Activated T-helper 17 cell treated with anti-CD3 and anti-CD28 coated beads, Interleukin-2, amount 50 U/mL, for 72 hours (primary cell): Measurements from ENCODE around the gene DDX25. TPM values are rescaled to one million over a fixed set of nuclear protein-coding genes. Genes with fewer than 3 reads are reported as not detected.
"Not testable (repeated sequence)": the region's sequence is repeated elsewhere in the genome, so short reads cannot be mapped to it uniquely, and the experiment has no call there.

Experiments used
- ATAC-seq: fragments of 150-1000 bp; cut with Tn5 transposase; replicated peaks from 2 replicates; pipeline ENCODE4 v1.10.0; 2021; ENCODE audit warnings: mild to moderate bottlenecking, moderate library complexity
- H3K27ac Mint-ChIP-seq: one replicate; pipeline ENCODE4 v1.8.0; 2022; ENCODE audit warnings: mixed read lengths
- H3K27me3 Mint-ChIP-seq: one replicate; pipeline ENCODE4 v1.8.0; 2022; ENCODE audit warnings: mixed read lengths
- H3K36me3 Mint-ChIP-seq: one replicate; pipeline ENCODE4 v1.8.0; 2022; ENCODE audit warnings: low read depth, mild to moderate bottlenecking, mixed read lengths
- H3K4me1 Mint-ChIP-seq: one replicate; pipeline ENCODE4 v1.8.0; 2022; ENCODE audit warnings: mixed read lengths
- H3K4me3 Mint-ChIP-seq: one replicate; pipeline ENCODE4 v1.8.0; 2022; ENCODE audit warnings: mild to moderate bottlenecking, mixed read lengths
- H3K9me3 Mint-ChIP-seq: one replicate; pipeline ENCODE4 v1.8.0; 2022; ENCODE audit warnings: mixed read lengths
- total RNA-seq, 2 donors: library from RNA; stranded (reverse); gene quantifications; one replicate each; pipeline ENCODE4 v1.2.3, GENCODE V29; 2022

The DDX25 gene
- under 1 TPM; 0.32 to 0.69 TPM for total RNA-seq

DNA sequence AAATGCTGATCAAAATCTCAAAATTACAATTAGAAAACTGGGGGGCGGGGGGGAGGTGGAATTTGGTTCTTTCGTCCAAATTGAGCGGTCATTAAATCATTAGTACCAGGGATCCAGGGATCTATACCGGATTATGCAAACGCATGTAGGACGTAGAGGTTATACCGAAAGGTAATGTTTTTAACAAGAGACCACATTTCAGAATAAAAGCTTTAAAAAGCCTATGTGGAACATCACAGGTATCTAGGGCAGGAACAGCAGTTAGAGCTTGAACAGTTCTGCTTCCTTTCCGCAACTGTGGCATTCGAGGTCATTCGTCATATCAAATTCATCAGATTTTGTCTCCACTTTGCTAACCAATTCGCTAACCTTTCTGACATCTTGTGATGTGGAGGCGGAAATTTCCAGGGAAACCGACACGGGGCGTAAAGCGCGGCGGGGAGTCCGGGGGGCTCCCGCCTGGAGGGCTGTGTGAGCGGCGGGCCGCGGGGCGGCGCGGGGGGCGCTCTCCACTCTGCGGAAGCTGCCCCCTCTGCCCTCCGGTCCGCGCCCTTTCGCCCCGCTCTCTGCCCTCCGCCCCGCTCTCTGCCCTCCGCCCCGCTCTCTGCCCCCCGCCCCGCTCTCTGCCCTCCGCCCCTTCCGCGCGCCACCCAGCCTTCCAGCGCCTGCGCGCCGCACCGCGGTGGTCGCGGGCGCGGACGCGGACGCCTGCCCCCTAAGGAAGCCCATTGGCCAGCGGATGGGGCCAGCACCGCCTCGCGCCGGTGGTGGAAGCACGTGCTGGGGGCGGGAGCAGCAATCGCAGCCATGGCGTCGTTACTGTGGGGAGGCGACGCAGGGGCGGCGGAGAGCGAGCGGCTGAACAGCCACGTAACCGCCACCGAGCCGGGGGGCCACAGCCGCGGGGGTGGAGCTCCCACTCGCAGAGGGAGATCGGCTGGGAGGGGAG is at the start of gene DDX25:
Gene DDX25, plus strand, starts transcription at position 798 of the 949 bp plus-strand sequence. Its CDS starts 10 bp downstream, at position 808.
- peak within 1 kb of the TSS; percentile 89 for H3K4me3 Mint-ChIP-seq
- peak; percentile 71 for ATAC-seq
- H3K9me3 Mint-ChIP-seq: no peaks in the 10 kb centered on the region
- H3K27me3 Mint-ChIP-seq: peaks cover 26% of the 10 kb centered on the region
- H3K27ac Mint-ChIP-seq: peak within 1 kb of the TSS; percentile 84
- peaks cover 24% of the 10 kb centered on the region for H3K4me1 Mint-ChIP-seq
- H3K36me3 Mint-ChIP-seq: peaks cover 29% of the 10 kb centered on the region

DNA sequence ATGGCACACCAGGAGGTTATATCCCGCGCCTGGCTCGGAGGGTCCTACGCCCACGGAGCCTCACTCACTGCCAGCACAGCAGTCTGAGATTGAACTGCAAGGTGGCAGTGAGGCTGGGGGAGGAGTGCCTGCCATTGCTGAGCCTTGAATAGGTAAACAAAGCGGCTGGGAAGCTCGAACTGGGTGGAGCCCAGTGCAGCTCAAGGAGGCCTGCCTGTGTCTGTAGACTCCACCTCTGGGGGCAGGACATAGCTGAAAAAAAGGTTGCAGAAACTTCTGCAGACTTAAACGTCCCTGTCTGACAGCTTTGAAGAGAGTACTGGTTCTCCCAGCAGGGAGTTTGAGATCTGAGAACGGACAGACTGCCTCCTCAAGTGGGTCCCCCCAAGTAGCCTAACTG is 46.6 kb upstream of the DDX25 start:
- H3K27me3 Mint-ChIP-seq, H3K27ac Mint-ChIP-seq, H3K36me3 Mint-ChIP-seq, H3K4me3 Mint-ChIP-seq, H3K4me1 Mint-ChIP-seq, ATAC-seq, H3K9me3 Mint-ChIP-seq: not testable (repeated sequence)

DNA sequence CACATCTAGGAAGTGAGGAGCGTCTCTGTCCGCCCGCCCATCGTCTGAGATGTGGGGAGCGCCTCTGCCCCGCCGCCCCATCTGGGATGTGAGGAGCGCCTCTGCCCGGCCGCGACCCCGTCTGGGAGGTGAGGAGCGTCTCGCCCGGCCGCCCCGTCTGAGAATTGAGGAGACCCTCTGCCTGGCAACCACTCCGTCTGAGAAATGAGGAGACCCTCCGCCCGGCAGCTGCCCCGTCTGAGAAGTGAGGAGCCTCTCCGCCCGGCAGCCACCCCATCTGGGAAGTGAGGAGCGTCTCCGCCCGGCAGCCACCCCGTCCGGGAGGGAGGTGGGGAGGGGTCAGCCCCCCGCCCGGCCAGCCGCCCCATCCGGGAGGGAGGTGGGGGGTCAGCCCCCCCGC is 41.5 kb upstream of the DDX25 start:
- not testable (repeated sequence) for H3K9me3 Mint-ChIP-seq, ATAC-seq, H3K4me3 Mint-ChIP-seq

DNA sequence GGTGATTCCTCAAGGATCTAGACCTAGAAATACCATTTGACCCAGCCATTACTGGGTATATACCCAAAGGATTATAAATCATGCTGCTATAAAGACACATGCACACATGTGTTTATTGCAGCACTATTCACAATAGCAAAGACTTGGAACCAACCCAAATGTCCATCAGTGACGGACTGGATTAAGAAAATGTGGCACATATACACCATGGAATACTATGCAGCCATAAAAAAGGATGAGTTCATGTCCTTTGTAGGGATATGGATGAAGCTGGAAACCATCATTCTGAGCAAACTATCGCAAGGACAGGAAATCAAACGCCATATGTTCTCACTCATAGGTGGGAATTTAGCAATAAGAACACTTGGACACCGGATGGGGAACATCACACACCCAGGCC is 39.0 kb upstream of the DDX25 start:
- H3K4me1 Mint-ChIP-seq, H3K27me3 Mint-ChIP-seq, H3K4me3 Mint-ChIP-seq, ATAC-seq, H3K36me3 Mint-ChIP-seq, H3K9me3 Mint-ChIP-seq, H3K27ac Mint-ChIP-seq: not testable (repeated sequence)

More for the DNA sequence above, 41.5 kb upstream of the DDX25 start:
- not testable (repeated sequence) for H3K27me3 Mint-ChIP-seq, H3K36me3 Mint-ChIP-seq, H3K4me1 Mint-ChIP-seq, H3K27ac Mint-ChIP-seq

DNA sequence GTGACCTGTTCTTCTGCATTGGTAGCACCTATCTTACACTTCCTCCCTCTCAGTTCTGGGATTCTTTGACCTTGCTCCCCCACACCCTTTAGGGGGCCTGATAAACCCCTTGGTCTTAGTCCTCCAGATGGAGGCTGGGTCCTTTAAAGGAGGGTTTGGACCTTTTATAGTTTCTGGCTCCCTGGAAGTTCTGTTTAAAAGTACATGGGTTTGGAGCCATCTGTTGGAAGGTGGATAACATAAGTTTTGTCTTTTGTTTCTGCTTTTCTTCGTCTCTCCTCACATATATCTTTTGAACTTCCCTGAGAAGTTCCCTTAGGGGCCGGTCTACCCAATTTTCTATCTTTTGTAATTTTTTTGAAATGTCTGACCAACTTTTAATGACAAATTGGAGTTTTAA is 34.8 kb upstream of the DDX25 start:
- Mint-ChIP-seq H3K4me1 (no peaks in the 10 kb centered on the region), H3K27me3 (no peaks in the 10 kb centered on the region)

DNA sequence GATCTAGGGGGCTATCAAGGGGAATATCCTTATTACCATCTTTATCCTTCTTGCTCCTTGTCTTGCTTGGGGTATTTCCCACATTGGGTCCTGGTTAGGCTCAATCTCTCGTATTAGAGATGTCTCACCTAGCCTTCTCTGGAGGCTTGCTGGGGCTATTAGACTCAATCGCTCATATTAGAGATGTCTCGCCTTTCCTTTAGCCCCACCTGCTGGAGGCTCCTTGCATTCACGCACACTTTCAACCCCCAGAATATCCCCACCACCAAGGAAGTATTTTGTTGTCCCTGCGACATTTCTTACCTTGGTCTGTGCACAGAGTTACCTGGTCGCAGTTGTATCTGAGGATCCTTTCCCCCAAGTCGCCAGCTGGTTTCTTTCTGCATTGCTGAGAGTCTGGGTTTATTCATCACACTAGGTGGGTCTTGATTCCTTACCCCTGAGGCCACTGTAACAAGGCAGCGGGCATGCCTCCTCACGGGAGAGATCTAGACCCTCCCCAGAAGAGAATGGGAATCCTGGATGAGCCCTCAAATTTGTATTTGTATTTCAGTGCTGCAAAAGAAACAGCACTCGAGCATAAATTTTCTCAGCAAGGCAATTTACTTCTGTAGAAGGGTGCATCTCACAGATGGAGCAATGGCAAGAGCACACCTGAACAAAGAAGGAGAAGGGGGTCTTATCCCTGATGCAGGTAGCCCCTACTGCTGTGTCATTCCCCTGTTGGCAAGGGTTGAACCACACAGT is 32.7 kb upstream of the DDX25 start:
- Mint-ChIP-seq H3K9me3 (no peaks in the 10 kb centered on the region), H3K4me3 (no peak overlapping the region), H3K4me1 (no peaks in the 10 kb centered on the region), H3K36me3 (no peaks in the 10 kb centered on the region), H3K27me3 (no peaks in the 10 kb centered on the region), H3K27ac (no peak overlapping the region)
- peak; percentile 42 for ATAC-seq

More for the DNA sequence above, 34.8 kb upstream of the DDX25 start:
- H3K9me3 Mint-ChIP-seq: no peaks in the 10 kb centered on the region
- H3K27ac Mint-ChIP-seq: no peak overlapping the region
- H3K36me3 Mint-ChIP-seq: no peaks in the 10 kb centered on the region
- no peak for ATAC-seq
- H3K4me3 Mint-ChIP-seq: no peak overlapping the region

DNA sequence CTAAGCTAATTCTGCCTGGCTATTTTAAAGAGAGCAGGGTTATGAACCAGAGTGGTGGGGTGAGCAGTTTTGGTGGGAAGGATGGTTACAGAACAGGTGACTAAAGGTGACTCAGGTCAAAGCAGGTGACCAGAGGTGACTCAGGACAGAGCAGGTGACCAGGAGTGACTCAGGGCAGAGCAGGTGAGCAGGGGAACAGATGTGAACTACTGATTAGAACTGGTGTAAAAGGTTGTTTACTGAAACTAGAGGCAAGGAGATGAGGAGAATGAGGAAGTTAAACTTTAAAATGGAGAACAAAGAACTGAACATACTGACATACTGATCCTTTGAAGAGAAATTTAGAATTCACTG is 32.2 kb upstream of the DDX25 start:
- Mint-ChIP-seq H3K27ac (no peak overlapping the region), H3K4me3 (no peak overlapping the region)

DNA sequence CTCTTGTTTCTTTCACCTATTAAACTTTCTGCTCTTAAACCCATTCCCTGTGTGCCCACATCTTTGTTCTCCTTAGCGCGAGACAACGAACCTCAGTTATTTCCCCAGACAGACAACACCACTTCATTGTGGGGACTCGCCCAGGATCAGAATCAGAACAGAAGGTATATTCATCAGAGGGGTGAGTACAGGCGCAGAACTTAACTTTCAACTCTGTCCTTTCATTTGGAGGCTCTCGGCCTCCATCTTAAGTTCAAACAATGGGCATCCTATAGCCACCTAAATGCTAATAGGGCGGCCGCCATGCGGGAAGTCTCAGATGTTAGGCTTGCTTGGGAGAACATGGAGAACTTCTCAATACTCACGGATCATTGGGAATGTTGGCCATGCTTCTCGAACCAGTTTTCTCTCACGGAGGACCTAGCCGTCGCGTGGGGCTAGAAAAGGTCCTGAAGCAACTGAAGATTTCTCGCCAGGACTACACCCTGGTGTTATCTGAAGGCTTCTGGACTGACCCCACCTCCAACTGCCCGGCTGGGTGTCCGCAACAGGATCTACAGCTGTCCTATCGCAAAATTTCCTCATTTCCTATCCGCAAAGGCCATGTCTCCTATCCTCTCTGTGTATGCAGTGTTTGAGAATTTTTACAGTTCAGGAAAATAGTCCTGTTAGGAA is 30.3 kb upstream of the DDX25 start:
- ATAC-seq: no peak
- Mint-ChIP-seq H3K27me3 (no peaks in the 10 kb centered on the region), H3K36me3 (no peaks in the 10 kb centered on the region), H3K9me3 (no peaks in the 10 kb centered on the region), H3K27ac (no peak overlapping the region), H3K4me1 (no peaks in the 10 kb centered on the region), H3K4me3 (no peak overlapping the region)

More for the DNA sequence above, 32.2 kb upstream of the DDX25 start:
- H3K9me3 Mint-ChIP-seq: no peaks in the 10 kb centered on the region
- no peak for ATAC-seq
- no peaks in the 10 kb centered on the region for H3K27me3 Mint-ChIP-seq
- H3K36me3 Mint-ChIP-seq: no peaks in the 10 kb centered on the region
- H3K4me1 Mint-ChIP-seq: no peaks in the 10 kb centered on the region

DNA sequence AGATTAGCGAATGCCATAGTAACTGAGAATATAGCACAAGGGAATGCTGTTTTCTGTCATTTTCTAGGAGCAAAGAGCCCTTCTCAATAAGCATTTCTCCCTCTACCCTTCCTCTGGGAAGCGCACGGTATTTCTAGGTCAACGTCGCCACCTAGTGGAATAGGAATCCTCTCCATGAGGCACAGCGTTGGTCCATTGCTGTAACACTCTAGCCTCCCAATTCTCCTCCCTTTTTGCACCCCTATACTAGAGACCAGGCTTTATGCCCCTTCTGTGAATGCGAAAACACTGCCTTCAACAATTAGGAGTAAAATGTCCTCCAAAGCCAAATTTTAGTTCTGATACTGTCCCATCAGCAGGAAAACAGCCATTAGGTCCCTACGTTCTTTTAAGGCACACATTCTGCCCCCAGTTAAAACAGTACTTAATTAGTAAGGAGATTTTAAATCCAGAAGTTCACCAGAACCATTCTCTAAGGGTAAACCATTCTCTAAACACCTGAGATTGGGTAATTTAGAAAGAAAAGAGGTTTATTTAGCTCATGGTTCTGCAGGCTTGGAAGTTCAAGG is 29.7 kb upstream of the DDX25 start:
- no peaks in the 10 kb centered on the region for H3K4me1 Mint-ChIP-seq
- no peaks in the 10 kb centered on the region for H3K9me3 Mint-ChIP-seq
- H3K27me3 Mint-ChIP-seq: no peaks in the 10 kb centered on the region
- no peak overlapping the region for H3K27ac Mint-ChIP-seq
- ATAC-seq: peak; percentile 83
- no peak overlapping the region for H3K4me3 Mint-ChIP-seq
- H3K36me3 Mint-ChIP-seq: no peaks in the 10 kb centered on the region

DNA sequence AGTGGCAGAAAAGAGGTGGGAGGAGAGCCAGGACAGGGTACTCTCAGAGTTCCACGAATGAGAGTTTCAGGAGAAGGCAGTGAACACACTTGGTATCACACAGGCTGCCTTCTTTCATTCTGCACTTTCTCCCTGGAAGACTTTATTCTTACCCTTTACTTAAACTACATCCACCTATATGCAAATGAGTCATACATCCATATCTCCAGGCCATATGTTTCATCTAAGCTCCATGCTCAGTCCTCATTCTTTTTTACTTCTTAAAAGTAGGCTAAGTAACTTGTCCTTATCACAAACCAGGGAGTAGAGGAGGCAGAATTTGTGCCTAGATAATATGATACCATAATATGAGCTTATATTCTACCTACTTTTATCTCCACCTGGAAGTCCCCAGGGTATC is 23.0 kb upstream of the DDX25 start:
- no peak for ATAC-seq
- H3K36me3 Mint-ChIP-seq: no peaks in the 10 kb centered on the region
- H3K4me3 Mint-ChIP-seq: no peak overlapping the region
- H3K4me1 Mint-ChIP-seq: no peaks in the 10 kb centered on the region
- H3K27ac Mint-ChIP-seq: no peak overlapping the region
- H3K27me3 Mint-ChIP-seq: no peaks in the 10 kb centered on the region
- H3K9me3 Mint-ChIP-seq: no peaks in the 10 kb centered on the region

DNA sequence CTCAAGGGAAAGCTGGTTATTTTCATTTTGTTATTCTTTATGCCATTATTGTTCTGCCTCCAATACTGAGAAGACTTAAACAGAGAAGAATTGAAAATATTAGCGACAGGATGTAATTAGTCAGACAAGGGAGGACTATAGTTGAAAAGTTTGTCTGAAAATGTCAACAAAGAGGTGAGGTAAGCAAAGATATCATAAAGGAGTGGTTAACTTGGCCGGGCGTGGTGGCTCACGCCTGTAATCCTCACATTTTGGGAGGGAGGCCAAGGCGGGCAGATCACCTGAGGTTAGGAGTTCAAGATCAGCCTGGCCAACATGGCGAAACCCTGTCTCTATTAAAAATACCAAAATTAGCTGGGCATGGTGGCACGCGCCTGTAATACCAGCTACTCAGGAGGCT is 20.9 kb upstream of the DDX25 start:
- ATAC-seq: no peak
- no peaks in the 10 kb centered on the region for H3K27me3 Mint-ChIP-seq
- H3K4me3 Mint-ChIP-seq: no peak overlapping the region
- no peaks in the 10 kb centered on the region for H3K9me3 Mint-ChIP-seq
- peaks cover 8% of the 10 kb centered on the region for H3K4me1 Mint-ChIP-seq
- H3K27ac Mint-ChIP-seq: no peak overlapping the region
- H3K36me3 Mint-ChIP-seq: peaks cover 10% of the 10 kb centered on the region

DNA sequence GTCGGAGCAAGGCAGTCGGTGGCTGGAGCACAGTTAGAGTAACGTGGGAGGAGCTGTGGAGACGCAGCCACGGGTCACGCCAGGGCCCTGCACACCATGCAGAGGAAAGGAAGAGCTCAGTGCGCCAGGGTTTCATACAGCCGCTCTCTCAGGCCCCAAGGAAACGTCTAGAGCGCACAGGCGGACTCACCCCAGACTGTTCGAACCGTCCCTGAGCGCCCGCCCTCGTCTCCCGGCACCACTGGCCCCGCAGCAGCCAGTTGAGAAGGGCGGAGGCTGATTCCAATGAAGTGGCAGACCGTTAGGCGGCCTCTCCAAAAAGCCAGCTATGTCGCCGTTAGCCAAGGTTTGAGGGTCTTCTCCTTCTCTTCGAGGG is 17.3 kb upstream of the DDX25 start:
- Mint-ChIP-seq H3K27me3 (no peaks in the 10 kb centered on the region), H3K4me3 (peak overlapping the region; percentile 95), H3K27ac (peak overlapping the region; percentile 98), H3K4me1 (peaks cover 8% of the 10 kb centered on the region), H3K9me3 (no peaks in the 10 kb centered on the region), H3K36me3 (peaks cover 18% of the 10 kb centered on the region)
- ATAC-seq: peak; percentile 47

DNA sequence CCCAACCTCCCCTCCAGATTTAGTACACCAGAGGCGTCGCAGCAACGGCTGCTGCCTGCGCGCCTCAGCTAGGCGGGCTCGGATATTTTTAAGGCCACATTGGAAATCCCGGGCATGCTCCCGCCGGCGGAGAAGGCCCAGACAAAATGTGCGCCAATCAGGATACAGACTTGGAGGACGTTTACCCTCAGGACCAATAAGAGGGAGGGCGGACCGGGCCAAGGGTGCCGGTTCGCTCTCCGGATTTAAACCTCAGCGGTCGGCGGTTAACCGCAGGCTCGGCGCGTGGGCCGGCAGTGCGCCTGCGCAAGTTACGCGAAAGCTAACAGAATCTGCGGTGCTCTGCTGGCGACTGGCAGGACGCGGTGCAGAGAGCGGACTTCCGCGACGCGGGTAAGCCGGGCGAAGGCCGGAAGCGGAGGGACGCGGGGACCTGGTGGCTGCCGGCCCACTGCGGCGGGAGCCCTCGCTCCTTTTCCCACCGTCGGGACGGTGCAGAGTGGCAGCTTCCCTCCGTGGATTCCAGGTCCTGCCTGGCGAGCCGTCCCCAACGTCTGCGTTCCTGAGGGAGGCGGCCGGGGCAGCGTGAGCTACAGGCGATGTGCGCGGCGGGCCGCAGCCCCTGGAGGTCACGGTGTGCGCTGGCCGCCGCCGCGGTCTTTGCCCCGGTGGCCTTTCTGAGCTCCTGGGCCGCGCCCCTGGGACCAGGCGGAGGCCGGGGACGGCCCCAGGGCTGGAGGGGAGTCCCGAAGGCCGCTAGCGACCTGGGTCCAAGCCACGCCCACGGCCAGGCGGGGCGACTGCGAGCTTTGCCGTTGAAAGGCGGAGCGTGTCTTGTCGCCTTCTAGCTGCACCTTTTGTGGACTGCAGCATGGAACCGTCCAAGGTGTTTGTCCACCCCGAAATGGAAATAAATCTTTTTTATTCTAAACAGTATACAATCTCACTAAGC is 16.7 kb upstream of the DDX25 start, which contains the start of gene HYLS1:
Gene HYLS1, plus strand, starts transcription at position 296 of the 952 bp plus-strand sequence. CDS start 11,701 bp downstream, outside the sequence.
- Mint-ChIP-seq H3K36me3 (peaks cover 24% of the 10 kb centered on the region), H3K27ac (peak within 1 kb of the TSS; percentile 98), H3K27me3 (no peaks in the 10 kb centered on the region), H3K4me3 (peak within 1 kb of the TSS; percentile 95), H3K9me3 (no peaks in the 10 kb centered on the region), H3K4me1 (peaks cover 12% of the 10 kb centered on the region)
- ATAC-seq: peak; percentile 90
